ENCODE data around the gene UBXN2A. TPM values are rescaled to one million over a fixed set of nuclear protein-coding genes. Genes with fewer than 3 reads are reported as not detected.

The UBXN2A gene
- total RNA-seq, 1 experiment from 2014 or later = 19.7 TPM

DNA sequence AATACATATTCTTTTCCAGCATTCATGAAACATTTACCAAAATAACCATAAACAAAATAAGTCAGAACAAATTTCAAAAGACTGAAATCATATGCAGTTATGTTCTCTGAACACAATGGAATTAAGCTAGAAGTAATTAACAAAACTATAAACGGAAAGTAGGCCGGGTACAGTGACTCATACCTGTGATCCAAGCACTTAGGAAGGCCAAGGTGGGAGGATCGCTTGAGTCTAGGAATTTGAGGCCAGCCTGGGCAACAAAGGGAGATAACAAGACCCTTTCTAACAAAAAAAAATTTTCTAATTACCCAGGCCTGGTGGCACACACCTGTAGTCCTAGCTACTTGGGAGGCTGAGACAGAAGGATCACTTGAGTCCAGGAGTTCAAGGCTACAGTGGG is 28.2 kb upstream of the UBXN2A start:
- no peak overlapping the region for H3K27ac ChIP-seq (ENCODE audit: insufficient read length, low read depth, low read length)
- Mint-ChIP-seq H3K27ac (peak overlapping the region in 1 of 3 experiments; percentile 82; a peak in 1 of 7 replicates), H3K4me1 (peaks cover 9 to 12% of the 10 kb centered on the region in 2 experiments), H3K4me3 (no peak overlapping the region; a peak in 1 of 5 replicates), H3K27me3 (ENCODE audit: low read depth) (no peaks in the 10 kb centered on the region), H3K9me3 (peaks cover 0 to 2% of the 10 kb centered on the region in 2 experiments; a peak in 2 of 5 replicates), H3K36me3 (ENCODE audit: insufficient read depth in 1 of 3, low read depth in 3 of 3) (peaks cover 0 to 4% (median 3%) of the 10 kb centered on the region in 3 experiments; a peak in 1 of 7 replicates)
- no peak overlapping the region for H2BK5ac ChIP-seq (ENCODE audit: insufficient read length, low read length)
- no peak overlapping the region for H4K5ac ChIP-seq (ENCODE audit: insufficient read length, low read depth, low read length)
- no peak overlapping the region for H2BK20ac ChIP-seq (ENCODE audit: low read depth, low read length, poor library complexity, severe bottlenecking)
- no peaks in the 10 kb centered on the region for H3K9me3 ChIP-seq (ENCODE audit: control insufficient read depth, low read depth, low read length)
- peaks cover 4% of the 10 kb centered on the region; the same call in 1 of the 2 replicates for H3K79me2 ChIP-seq (ENCODE audit: insufficient read depth, low read length)
- no peak overlapping the region for H4K8ac ChIP-seq (replicated peaks; ENCODE audit: insufficient read length, low read depth, low read length)
- no peak overlapping the region for H3K4me2 ChIP-seq (ENCODE audit: insufficient read depth, insufficient read length, low read length)
- H2BK15ac ChIP-seq (ENCODE audit: low read depth, low read length) = no peak overlapping the region
- TF ChIP-seq, protein P1, sequence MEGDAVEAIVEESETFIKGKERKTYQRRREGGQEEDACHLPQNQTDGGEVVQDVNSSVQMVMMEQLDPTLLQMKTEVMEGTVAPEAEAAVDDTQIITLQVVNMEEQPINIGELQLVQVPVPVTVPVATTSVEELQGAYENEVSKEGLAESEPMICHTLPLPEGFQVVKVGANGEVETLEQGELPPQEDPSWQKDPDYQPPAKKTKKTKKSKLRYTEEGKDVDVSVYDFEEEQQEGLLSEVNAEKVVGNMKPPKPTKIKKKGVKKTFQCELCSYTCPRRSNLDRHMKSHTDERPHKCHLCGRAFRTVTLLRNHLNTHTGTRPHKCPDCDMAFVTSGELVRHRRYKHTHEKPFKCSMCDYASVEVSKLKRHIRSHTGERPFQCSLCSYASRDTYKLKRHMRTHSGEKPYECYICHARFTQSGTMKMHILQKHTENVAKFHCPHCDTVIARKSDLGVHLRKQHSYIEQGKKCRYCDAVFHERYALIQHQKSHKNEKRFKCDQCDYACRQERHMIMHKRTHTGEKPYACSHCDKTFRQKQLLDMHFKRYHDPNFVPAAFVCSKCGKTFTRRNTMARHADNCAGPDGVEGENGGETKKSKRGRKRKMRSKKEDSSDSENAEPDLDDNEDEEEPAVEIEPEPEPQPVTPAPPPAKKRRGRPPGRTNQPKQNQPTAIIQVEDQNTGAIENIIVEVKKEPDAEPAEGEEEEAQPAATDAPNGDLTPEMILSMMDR (conservative IDR thresholded peaks at IDR 0.05) = no peak
- H2BK12ac ChIP-seq (ENCODE audit: insufficient read length, low read depth, low read length) = no peak overlapping the region
- H3K56ac ChIP-seq (ENCODE audit: insufficient read length, low read depth, low read length) = no peak overlapping the region
- no peaks in the 10 kb centered on the region for H4K20me1 ChIP-seq (ENCODE audit: control insufficient read depth, insufficient read depth, insufficient read length)
- no peaks in the 10 kb centered on the region for H3K4me1 ChIP-seq (ENCODE audit: insufficient read depth, low read length)
- H3K23me2 ChIP-seq (ENCODE audit: insufficient read length, low read depth, low read length, poor library complexity, severe bottlenecking) = no peaks in the 10 kb centered on the region
- no peak overlapping the region for H3K14ac ChIP-seq (ENCODE audit: insufficient read depth, low read length)
- H2AFZ ChIP-seq (ENCODE audit: low read length) = no peak overlapping the region
- H4K91ac ChIP-seq (ENCODE audit: insufficient read length, low read depth, low read length) = no peak overlapping the region
- peaks cover 4% of the 10 kb centered on the region for H3K79me1 ChIP-seq (ENCODE audit: insufficient read depth, low read depth, low read length, poor library complexity, severe bottlenecking)
- H2BK120ac ChIP-seq (ENCODE audit: low read depth, low read length, poor library complexity, severe bottlenecking) = no peak overlapping the region
- no CpG with 5 or more reads among the region's 3 CpGs for WGBS (ENCODE audit: extremely low coverage, insufficient read length, low lambda C conversion rate)
- no peak overlapping the region for H2AK5ac ChIP-seq (ENCODE audit: insufficient read length, low read length)
- no peak overlapping the region for H3K4ac ChIP-seq (ENCODE audit: low read depth, low read length)
- H3K9ac ChIP-seq (ENCODE audit: extremely low read depth, insufficient read length, low read length) = no peak overlapping the region
- H3K27me3 ChIP-seq (ENCODE audit: insufficient read depth, low read length) = no peaks in the 10 kb centered on the region
- H3T11ph ChIP-seq (ENCODE audit: low read length) = no peak overlapping the region
- no peak for DNase-seq
- no peak overlapping the region for H3K23ac ChIP-seq (ENCODE audit: insufficient read length, low read depth, low read length)
- H3K18ac ChIP-seq (ENCODE audit: insufficient read length, low read depth, low read length) = no peak overlapping the region
